CD4-positive, CD25-positive, alpha-beta regulatory T cell (primary cell): ENCODE measurements around the gene KRTAP1-5. TPM values are rescaled to one million over a fixed set of nuclear protein-coding genes. Genes with fewer than 3 reads are reported as not detected.
"Not testable (repeated sequence)": the region's sequence is repeated elsewhere in the genome, so short reads cannot be mapped to it uniquely, and the experiment has no call there.

Source experiments
- ATAC-seq, 2 donors: fragments of 150-1000 bp; cut with Tn5 transposase; one replicate each; pipeline ENCODE4 v1.10.0; 2021; ENCODE audit warnings: low read depth in 2 of 2, moderate number of reproducible peaks in 2 of 2, moderate library complexity in 1 of 2
- DNase-seq, 3 donors: peaks; one replicate each; pipeline versions ENCODE4 v3.0.0 to v3.0.0-alpha.2; 2012 to 2022; ENCODE audit warnings: mixed read lengths in 1 of 3
- H3K27ac ChIP-seq: one replicate; pipeline ENCODE4 v1.7.0; 2013; ENCODE audit warnings: mild to moderate bottlenecking, low read length; ENCODE audit not compliant: insufficient read depth, poor library complexity, severe bottlenecking
- H3K27me3 ChIP-seq: one replicate; pipeline ENCODE4 v1.7.0; 2013; ENCODE audit warnings: low read length; ENCODE audit not compliant: control insufficient read depth, insufficient read depth
- H3K36me3 ChIP-seq: one replicate; pipeline ENCODE4 v1.7.0; 2013; ENCODE audit warnings: mild to moderate bottlenecking, low read length, moderate library complexity; ENCODE audit not compliant: control insufficient read depth, insufficient read depth
- H3K4me1 ChIP-seq: 2 replicates; pipeline ENCODE4 v1.7.0; 2013; ENCODE audit warnings: mild to moderate bottlenecking, low read length; ENCODE audit not compliant: insufficient read depth, control insufficient read depth, poor library complexity, severe bottlenecking
- H3K4me3 ChIP-seq: one replicate; pipeline ENCODE4 v1.7.0; 2013; ENCODE audit warnings: low read depth, mild to moderate bottlenecking, low read length, moderate library complexity
- H3K9me3 ChIP-seq, 2 experiments: 1 replicate in 1 of 2; 2 replicates in 1 of 2; pipeline ENCODE4 v1.7.0; 2013; ENCODE audit warnings: low read length in 2 of 2, mild to moderate bottlenecking in 1 of 2, moderate library complexity in 1 of 2; ENCODE audit not compliant: control insufficient read depth in 2 of 2
- H3K27ac Mint-ChIP-seq, 3 donors: one replicate each; pipeline ENCODE4 v1.8.0; 2020 to 2022; ENCODE audit warnings: mild to moderate bottlenecking in 3 of 3, mixed read lengths in 3 of 3, moderate library complexity in 2 of 3
- H3K27me3 Mint-ChIP-seq: one replicate; pipeline ENCODE4 v1.8.0; 2022; ENCODE audit warnings: mild to moderate bottlenecking, mixed read lengths
- H3K36me3 Mint-ChIP-seq: one replicate; pipeline ENCODE4 v1.8.0; 2020; ENCODE audit warnings: mixed read lengths
- H3K4me1 Mint-ChIP-seq, 4 donors: one replicate each; pipeline ENCODE4 v1.8.0; 2020 to 2022; ENCODE audit warnings: mixed read lengths in 4 of 4, mild to moderate bottlenecking in 1 of 4
- H3K4me3 Mint-ChIP-seq, 4 donors: one replicate each; pipeline ENCODE4 v1.8.0; 2020 to 2022; ENCODE audit warnings: mild to moderate bottlenecking in 4 of 4, mixed read lengths in 4 of 4, moderate library complexity in 3 of 4
- H3K9me3 Mint-ChIP-seq, 7 donors: one replicate each; pipeline ENCODE4 v1.8.0; 2020 to 2022; ENCODE audit warnings: mixed read lengths in 7 of 7, mild to moderate bottlenecking in 3 of 7, moderate library complexity in 2 of 7
- polyA plus RNA-seq, 4 donors: library from polyadenylated mRNA; unstranded; fragments of 300-500 nt; fragmentation: Illumina TruSeq; gene quantifications; one replicate each; pipeline ENCODE4 v1.2.3, GENCODE V29; 2021
- total RNA-seq: library from RNA; stranded (reverse); gene quantifications from one replicate; pipeline ENCODE4 v1.2.3, GENCODE V29; 2022

The KRTAP1-5 gene
- total and polyA plus RNA-seq, 5 donors from 2014 or later, result not detected

DNA sequence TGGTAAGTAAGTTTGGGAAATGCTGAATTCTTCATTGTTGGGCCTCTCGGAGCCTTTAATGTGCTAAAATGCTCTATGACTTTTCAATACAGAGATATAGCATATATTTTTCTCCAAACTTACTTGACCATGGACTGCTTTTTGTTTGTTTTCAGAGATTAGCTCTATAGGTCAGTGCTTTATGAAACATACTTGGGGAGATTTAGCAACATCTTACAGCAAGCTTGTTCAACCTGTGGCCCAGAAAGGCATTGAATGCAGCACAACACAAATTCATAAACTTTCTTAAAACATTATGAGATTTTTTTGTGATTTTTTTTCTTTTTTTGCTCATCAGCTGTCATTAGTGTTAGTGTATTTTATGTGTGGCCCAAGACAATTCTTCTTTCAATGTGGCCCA is 17.1 kb downstream of the KRTAP1-5 start:
- no peaks in the 10 kb centered on the region for H3K4me1 Mint-ChIP-seq
- no peak overlapping the region for H3K27ac ChIP-seq
- ATAC-seq, result no peak
- H3K4me1 ChIP-seq, result no peaks in the 10 kb centered on the region
- no peaks in the 10 kb centered on the region for H3K9me3 ChIP-seq
- DNase-seq, result no peak
- no peak overlapping the region for H3K27ac Mint-ChIP-seq
- H3K4me3 ChIP-seq, result no peak overlapping the region
- no peaks in the 10 kb centered on the region for H3K36me3 ChIP-seq
- H3K27me3 ChIP-seq, result peaks cover 3% of the 10 kb centered on the region
- peaks cover 29% of the 10 kb centered on the region for H3K27me3 Mint-ChIP-seq
- no peak overlapping the region for H3K4me3 Mint-ChIP-seq
- no peaks in the 10 kb centered on the region for H3K9me3 Mint-ChIP-seq
- H3K36me3 Mint-ChIP-seq, result no peaks in the 10 kb centered on the region

- no peaks in the 10 kb centered on the region for H3K36me3 ChIP-seq
- no peaks in the 10 kb centered on the region for H3K9me3 ChIP-seq
- Mint-ChIP-seq H3K36me3 (no peaks in the 10 kb centered on the region), H3K4me3 (no peak overlapping the region), H3K27me3 (peaks cover 32% of the 10 kb centered on the region), H3K9me3 (no peaks in the 10 kb centered on the region), H3K4me1 (no peaks in the 10 kb centered on the region), H3K27ac (no peak overlapping the region)
- DNase-seq (no peak), ATAC-seq (no peak)
- H3K27ac ChIP-seq, result no peak overlapping the region
- peaks cover 3% of the 10 kb centered on the region for H3K27me3 ChIP-seq
- H3K4me3 ChIP-seq, result no peak overlapping the region
- H3K4me1 ChIP-seq, result no peaks in the 10 kb centered on the region
These were observed 17.7 kb downstream of the KRTAP1-5 start for GRCh38 chr17:41009301-41009760.

DNA sequence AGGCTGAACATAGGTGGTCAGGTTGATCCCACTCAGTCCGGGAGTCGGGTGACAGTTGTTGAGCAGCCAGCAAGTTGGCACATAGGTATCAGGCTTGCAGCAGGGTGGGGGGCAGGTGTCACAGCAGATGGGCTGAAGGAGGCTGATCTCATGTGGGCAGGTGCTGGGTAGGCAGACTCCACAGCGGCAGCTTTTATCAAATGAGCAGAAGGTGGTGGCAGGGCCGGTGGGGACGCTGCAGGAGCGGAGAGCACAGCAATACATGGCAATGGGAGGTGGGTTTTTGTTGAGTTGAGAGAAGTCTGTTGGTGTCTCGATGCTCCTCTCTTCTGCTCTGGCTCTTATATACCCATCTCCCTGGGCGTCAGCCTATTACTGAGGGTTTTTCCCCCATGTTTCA is 18.2 kb downstream of the KRTAP1-5 start, which contains the start of gene KRTAP3-1:
Gene KRTAP3-1, minus strand, starts transcription at position 318 of the 400 bp plus-strand sequence. Its CDS starts 54 bp downstream, at position 264.
- Mint-ChIP-seq H3K36me3 (no peaks in the 10 kb centered on the region), H3K9me3 (no peaks in the 10 kb centered on the region), H3K27ac (no peak within 1 kb of the TSS), H3K4me3 (no peak within 1 kb of the TSS), H3K4me1 (no peaks in the 10 kb centered on the region), H3K27me3 (peaks cover 34% of the 10 kb centered on the region)
- Histone ChIP-seq H3K4me1 (no peaks in the 10 kb centered on the region), H3K27ac (no peak within 1 kb of the TSS), H3K36me3 (no peaks in the 10 kb centered on the region), H3K4me3 (no peak within 1 kb of the TSS), H3K9me3 (no peaks in the 10 kb centered on the region), H3K27me3 (peaks cover 5% of the 10 kb centered on the region)
- no peak for DNase-seq
- ATAC-seq, result no peak

DNA sequence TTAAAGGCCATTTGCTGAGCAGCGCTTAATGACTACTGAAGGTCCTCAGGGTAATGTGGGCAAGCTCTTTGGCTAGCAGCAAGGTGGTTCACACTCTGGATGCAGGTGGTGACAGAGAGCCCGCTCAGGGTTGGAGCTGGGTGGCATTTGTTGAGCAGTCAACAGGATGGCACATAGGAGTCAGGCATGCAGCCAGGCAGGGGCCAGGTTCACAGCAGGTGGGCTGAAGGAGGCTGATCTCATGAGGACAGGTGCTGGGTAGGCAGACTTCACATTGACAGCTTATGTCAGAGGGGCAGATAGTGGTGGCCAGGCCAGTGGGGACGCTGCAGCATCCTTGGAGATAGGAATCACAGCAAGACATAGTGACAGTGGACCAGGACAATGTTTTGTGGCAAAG is 22.6 kb downstream of the KRTAP1-5 start:
- peaks cover 4% of the 10 kb centered on the region for H3K27me3 ChIP-seq
- H3K9me3 ChIP-seq, result no peaks in the 10 kb centered on the region
- H3K4me3 Mint-ChIP-seq, result no peak overlapping the region
- peaks cover 55% of the 10 kb centered on the region for H3K27me3 Mint-ChIP-seq
- DNase-seq (no peak), ATAC-seq (no peak)
- no peaks in the 10 kb centered on the region for H3K36me3 Mint-ChIP-seq
- no peak overlapping the region for H3K27ac ChIP-seq
- no peaks in the 10 kb centered on the region for H3K4me1 Mint-ChIP-seq
- H3K27ac Mint-ChIP-seq, result no peak overlapping the region
- H3K36me3 ChIP-seq, result no peaks in the 10 kb centered on the region
- H3K4me3 ChIP-seq, result no peak overlapping the region
- peaks cover 0 to 1% (median 0%) of the 10 kb centered on the region in 7 donors for H3K9me3 Mint-ChIP-seq
- no peaks in the 10 kb centered on the region for H3K4me1 ChIP-seq

- no peaks in the 10 kb centered on the region for H3K4me1 Mint-ChIP-seq
- ATAC-seq (no peak), DNase-seq (no peak)
- no peak overlapping the region for H3K27ac ChIP-seq
- no peaks in the 10 kb centered on the region for H3K36me3 Mint-ChIP-seq
- no peaks in the 10 kb centered on the region for H3K9me3 ChIP-seq
- H3K4me3 ChIP-seq, result no peak overlapping the region
- peaks cover 53% of the 10 kb centered on the region for H3K27me3 Mint-ChIP-seq
- H3K4me3 Mint-ChIP-seq, result no peak overlapping the region
- no peak overlapping the region for H3K27ac Mint-ChIP-seq
- H3K27me3 ChIP-seq, result peaks cover 4% of the 10 kb centered on the region
- peaks cover 0 to 1% (median 0%) of the 10 kb centered on the region in 7 donors for H3K9me3 Mint-ChIP-seq
- no peaks in the 10 kb centered on the region for H3K4me1 ChIP-seq
- H3K36me3 ChIP-seq, result no peaks in the 10 kb centered on the region
These were observed 23.1 kb downstream of the KRTAP1-5 start for GRCh38 chr17:41003926-41004325.

DNA sequence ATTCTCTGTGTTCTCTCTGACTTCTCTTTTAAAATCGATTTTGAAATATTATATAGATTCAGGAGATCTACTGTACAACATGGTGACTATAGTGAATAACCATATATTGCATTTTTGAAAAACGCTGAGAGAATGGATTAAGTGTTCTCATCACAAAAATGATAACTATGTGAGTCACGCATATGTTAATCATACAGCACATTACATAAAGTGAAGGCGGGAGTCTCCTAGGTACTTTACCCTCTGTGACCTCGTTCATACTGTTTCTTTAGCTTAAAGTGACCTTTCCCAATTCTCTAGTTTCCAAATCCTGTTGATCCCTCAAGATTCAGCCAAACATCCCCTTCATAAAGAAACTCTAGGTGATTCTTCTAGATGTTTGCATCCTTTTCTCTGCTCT is 24.2 kb downstream of the KRTAP1-5 start:
- Histone ChIP-seq H3K4me3 (no peak overlapping the region), H3K36me3 (no peaks in the 10 kb centered on the region), H3K27ac (no peak overlapping the region), H3K27me3 (peaks cover 4% of the 10 kb centered on the region), H3K9me3 (no peaks in the 10 kb centered on the region), H3K4me1 (no peaks in the 10 kb centered on the region)
- Mint-ChIP-seq H3K27me3 (peaks cover 50% of the 10 kb centered on the region), H3K4me1 (no peaks in the 10 kb centered on the region), H3K36me3 (no peaks in the 10 kb centered on the region), H3K4me3 (no peak overlapping the region), H3K9me3 (peaks cover 0 to 1% (median 0%) of the 10 kb centered on the region in 7 donors), H3K27ac (no peak overlapping the region)
- DNase-seq, result no peak
- no peak for ATAC-seq

- H3K27ac Mint-ChIP-seq, result no peak overlapping the region
These were observed 25.2 kb downstream of the KRTAP1-5 start for GRCh38 chr17:41001795-41002194.

GRCh38 chr17:40999563-40999962 is 27.4 kb downstream of the KRTAP1-5 start, which contains the start of gene KRTAP3-2:
TSS of gene KRTAP3-2 (minus strand) at chr17:40999906. CDS start at chr17:40999853, 53 bp downstream.
- H3K9me3 ChIP-seq, H3K27ac ChIP-seq, ATAC-seq, H3K36me3 Mint-ChIP-seq, H3K4me3 Mint-ChIP-seq, H3K4me1 ChIP-seq, DNase-seq, H3K9me3 Mint-ChIP-seq, H3K36me3 ChIP-seq, H3K27ac Mint-ChIP-seq, H3K4me3 ChIP-seq, H3K4me1 Mint-ChIP-seq: not testable (repeated sequence)
- H3K27me3 Mint-ChIP-seq, result peaks cover 66% of the 10 kb centered on the region
- H3K27me3 ChIP-seq, result peaks cover 13% of the 10 kb centered on the region

More at GRCh38 chr17:41001795-41002194, 25.2 kb downstream of the KRTAP1-5 start:
- no peak for ATAC-seq
- peaks cover 57% of the 10 kb centered on the region for H3K27me3 Mint-ChIP-seq
- no peak for DNase-seq
- H3K36me3 Mint-ChIP-seq, result no peaks in the 10 kb centered on the region
- H3K9me3 ChIP-seq, result no peaks in the 10 kb centered on the region
- no peaks in the 10 kb centered on the region for H3K4me1 Mint-ChIP-seq
- H3K4me3 ChIP-seq, result no peak overlapping the region
- peaks cover 7% of the 10 kb centered on the region for H3K27me3 ChIP-seq
- H3K9me3 Mint-ChIP-seq, result peaks cover 0 to 1% (median 0%) of the 10 kb centered on the region in 7 donors
- H3K4me1 ChIP-seq, result no peaks in the 10 kb centered on the region
- no peak overlapping the region for H3K4me3 Mint-ChIP-seq
- H3K27ac ChIP-seq, result no peak overlapping the region
- no peaks in the 10 kb centered on the region for H3K36me3 ChIP-seq
